GM19025 (cell line): Measurements from ENCODE around the gene SMKR1.
"Not testable (repeated sequence)": the region's sequence is repeated elsewhere in the genome, so short reads cannot be mapped to it uniquely, and the experiment has no call there.

Source experiments
- ATAC-seq: cut with Tn5 transposase; IDR thresholded peaks from one replicate; pipeline ENCODE4 v1.9.1; 2021; ENCODE audit warnings: mild to moderate bottlenecking, low read depth, moderate library complexity; ENCODE audit not compliant: unreplicated experiment

SMKR1 gene

GRCh38 chr7:129481376-129481775 is 21.0 kb upstream of the SMKR1 start:
- not testable (repeated sequence) for ATAC-seq

- ATAC-seq: no peak
These were observed 19.6 kb upstream of the SMKR1 start for GRCh38 chr7:129482781-129483180.

DNA sequence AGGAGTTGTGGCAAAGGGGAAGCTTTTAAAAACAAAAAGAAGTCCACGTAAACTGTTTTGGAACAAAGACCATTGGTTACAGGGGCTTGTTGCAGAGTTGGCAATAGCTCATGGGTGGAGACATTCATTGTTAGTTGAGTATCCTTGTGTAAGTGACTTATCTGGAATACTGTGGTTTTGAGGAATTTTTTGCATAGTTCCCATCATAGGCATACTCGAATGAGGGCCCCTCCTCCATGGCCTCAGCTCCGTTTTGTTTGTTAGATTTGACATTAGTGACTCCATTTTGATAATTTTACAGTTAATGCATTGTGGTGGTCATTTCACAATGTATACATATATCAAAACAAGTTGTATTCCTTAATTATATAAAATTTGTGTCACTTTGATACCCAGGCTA is 12.8 kb upstream of the SMKR1 start:
- no peak for ATAC-seq

- ATAC-seq: no peak
These were observed 9.9 kb upstream of the SMKR1 start for GRCh38 chr7:129492391-129492790.

- no peak for ATAC-seq
These were observed 8.8 kb upstream of the SMKR1 start for GRCh38 chr7:129493555-129493954.

GRCh38 chr7:129494041-129494440 is 8.3 kb upstream of the SMKR1 start:
- ATAC-seq: peak; percentile 82

- ATAC-seq: no peak
These were observed 6.3 kb upstream of the SMKR1 start for GRCh38 chr7:129495987-129496386.

DNA sequence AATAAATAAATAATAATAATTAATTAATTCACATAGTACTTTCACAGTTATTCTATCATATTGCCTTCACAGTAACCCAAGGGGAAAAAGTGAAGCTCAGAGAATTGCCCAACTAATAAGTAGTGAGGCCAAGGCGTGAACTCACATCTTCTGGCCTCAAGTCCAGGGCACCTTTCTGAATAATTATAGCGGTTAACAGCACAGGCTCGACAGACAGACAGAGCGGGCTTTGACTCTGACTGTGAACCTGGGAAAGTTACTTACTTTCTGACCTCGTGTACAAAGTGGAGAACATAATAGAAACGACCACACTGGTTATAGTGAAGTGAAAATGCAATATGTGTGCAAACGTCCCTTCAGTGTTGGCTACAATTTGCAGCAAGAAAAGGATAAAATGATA is 5.7 kb upstream of the SMKR1 start:
- ATAC-seq: no peak

DNA sequence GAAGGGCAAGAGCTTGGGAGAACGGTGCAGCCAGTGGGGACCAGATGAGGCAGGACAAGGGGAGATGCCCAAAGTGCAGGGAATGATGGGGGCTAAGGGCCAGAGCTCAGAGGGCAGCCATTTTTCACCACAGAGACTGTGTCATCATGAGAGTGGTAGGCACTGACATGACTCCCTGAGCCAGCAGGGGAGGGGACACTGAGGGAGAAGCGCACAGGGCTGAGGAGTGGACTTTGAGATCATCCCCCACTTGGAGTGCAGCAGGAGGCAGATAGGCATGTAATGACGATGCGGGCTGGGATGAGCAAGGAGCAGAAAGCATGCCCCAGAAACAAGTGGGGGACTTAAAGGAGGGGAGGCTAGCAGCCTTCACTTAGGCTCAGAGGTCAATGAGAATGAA is 5.2 kb upstream of the SMKR1 start:
- no peak for ATAC-seq

DNA sequence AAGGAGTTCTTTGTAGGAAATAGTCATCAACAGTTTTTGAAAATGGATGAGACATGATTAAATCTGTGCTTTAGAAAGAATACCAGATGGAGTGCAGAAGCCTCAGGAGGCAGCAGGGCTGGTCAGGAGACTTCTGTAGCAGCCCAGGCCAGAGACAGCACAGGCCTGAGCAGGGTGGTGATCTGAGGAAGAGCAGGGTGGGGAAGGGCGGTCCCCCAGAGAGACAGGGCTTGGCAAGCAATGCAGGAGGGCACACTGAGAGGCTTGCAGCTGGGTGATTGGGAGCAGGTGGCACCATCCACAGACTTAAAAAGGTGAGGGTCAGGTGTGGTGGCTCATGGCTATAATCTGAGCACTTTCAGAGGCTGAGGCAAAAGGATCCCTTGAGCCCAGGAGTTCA is 4.3 kb upstream of the SMKR1 start:
- ATAC-seq: no peak

- no peak for ATAC-seq
These were observed 2.3 kb upstream of the SMKR1 start for GRCh38 chr7:129499999-129500398.

DNA sequence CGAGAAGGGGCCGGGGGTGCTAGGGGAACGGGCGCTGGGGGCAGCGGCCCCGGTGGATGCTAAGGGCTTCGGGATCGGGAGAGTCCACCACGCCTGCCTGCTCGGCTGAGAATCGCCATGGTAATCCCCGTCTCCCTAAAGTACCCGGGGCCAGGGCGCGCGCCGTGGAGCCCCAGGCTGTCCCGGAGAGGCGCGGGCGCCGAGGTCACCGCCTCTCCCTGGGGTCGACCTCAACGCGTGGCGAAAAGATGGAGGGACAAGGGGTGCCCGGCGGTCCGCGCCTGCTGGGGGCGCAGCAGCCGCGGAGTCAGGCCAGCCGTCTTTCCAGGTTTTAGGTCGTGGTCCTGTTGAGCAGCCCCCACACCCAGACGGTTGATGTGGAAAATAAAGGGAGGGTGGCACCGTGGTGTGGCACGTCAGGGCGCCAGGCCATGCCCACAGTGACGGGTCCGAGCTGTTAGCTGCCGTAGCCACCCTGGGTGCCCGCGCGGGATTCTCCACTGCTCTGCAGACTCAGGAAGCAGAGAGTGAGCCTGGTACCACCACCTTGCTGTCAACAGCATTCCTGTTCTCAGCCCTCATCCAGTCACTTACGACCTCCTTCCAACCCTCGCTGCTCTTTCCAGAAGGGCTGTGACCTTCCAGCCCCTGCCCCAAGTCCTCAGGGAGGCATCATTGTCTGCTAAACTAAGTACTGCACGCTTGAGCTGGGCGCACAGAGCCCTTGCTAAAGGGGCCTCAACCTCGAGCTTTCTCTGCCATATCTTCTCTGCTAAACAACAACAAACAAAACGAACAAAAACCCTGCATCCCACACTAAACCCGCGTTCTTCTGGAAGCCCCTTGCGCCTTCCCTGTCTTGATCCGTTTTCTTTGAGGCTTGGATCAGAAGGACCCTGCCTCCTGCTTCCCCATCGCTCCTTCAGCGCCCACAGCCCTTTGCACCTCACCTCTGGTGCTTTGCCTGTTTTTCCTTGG is 666 bp downstream of the SMKR1 start:
- ATAC-seq: peak; percentile 4

GRCh38 chr7:129503725-129504124 is 1.4 kb downstream of the SMKR1 start:
- ATAC-seq: no peak

DNA sequence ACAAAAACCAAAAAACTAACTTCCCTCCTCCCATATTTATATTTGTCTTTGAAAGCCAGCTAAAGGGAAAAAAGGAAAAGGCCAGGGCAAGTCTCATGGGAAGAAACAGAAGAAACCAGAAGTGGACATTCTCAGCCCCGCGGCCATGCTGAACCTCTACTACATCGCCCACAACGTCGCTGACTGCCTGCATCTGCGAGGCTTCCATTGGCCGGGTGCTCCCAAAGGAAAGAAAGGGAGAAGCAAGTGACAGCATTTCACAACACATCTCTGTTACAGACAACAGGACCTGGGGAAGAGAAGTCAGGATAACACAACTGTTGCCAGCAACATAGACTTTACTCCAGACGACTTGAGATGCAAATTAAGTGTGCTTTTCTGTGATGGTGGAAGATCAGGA is 9.9 kb downstream of the SMKR1 start:
- ATAC-seq: no peak

DNA sequence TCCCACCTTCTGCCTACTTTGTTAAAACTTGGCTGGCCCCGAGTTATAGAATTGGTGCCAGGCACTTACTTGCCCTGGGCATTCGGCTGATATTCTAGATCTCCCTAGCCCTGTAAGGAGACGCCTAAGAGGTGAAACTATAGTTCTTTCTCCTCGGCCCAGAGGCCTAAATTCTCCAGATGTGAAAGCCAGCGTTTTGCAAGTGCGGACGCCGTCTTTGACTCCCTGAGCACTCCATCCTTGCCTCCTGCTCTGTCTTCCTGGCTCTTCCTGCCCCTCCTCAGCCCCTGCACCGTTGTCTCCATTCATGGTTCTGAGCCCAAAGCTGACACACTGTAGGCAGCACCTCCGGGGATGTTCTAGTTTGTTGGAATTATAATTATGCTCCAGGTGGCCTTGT is 11.2 kb downstream of the SMKR1 start:
- no peak for ATAC-seq

DNA sequence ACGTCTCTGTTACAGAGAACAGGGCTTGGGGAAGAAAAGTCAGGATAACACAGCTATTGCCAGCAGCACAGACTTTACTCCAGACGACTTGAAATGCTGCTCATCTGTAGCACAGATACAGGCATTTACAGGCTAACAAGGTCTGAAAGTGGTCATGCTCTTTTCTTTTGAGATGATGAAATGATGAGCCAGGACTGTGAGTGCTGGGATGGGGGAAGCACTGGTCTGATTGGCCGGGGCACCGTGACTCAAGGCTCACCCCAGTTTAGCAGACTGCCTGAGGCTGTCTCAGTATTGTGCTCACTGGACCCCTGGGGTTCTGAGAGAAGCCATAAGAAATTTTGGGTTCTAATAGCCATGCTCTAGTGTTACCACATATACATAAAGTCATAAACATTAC is 12.4 kb downstream of the SMKR1 start:
- no peak for ATAC-seq

DNA sequence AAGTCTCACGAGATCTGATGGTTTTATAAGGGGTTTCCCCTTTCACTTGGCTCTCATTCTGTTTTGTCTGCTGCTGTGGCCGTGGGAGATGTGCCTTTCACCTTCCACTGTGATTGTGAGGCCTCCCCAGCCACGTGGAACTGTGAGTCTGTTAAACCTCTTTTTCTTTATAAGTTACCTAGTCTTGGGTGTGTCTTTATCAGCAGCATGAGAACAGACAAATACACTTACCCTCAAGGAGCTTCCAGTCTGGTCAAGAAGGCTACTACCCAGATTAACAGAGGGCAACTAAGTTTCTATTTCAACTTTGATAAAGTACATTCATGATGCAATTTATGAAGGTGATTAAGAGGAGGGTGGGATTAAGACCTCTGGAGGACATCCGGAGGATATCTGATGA is 13.1 kb downstream of the SMKR1 start:
- no peak for ATAC-seq

- no peak for ATAC-seq
These were observed 15.6 kb downstream of the SMKR1 start for GRCh38 chr7:129517931-129518330.

DNA sequence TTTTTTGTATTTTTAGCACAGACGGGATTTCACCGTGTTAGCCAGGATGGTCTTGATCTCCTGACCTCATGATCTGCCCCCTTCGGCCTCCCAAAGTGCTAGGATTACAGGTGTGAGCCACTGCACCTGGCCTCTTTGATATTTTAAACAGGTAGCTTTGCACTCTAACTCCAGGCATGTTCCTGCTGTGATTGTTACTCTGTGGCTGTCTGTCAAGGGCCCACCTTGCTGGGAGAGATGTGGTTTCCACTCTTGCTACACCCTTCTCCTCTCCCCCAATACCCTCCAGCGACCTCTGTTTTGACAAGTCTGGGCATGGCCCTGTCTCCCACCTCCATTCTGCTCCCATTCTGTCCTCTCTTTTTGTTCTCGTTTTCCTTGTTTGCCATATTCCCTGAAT is 17.1 kb downstream of the SMKR1 start:
- no peak for ATAC-seq

- ATAC-seq: no peak
These were observed 20.0 kb downstream of the SMKR1 start for GRCh38 chr7:129522088-129522970.

- no peak for ATAC-seq
These were observed 20.6 kb downstream of the SMKR1 start for GRCh38 chr7:129522971-129523340.
